ENCODE data around the gene MAPK14.

GRCh38 chr6:36154286-36154685 lies 126.7 kb downstream of the MAPK14 start:
- TF ChIP-seq EP300 (IDR thresholded peaks at IDR 0.05) (no peak), POLR2AphosphoS5 (IDR thresholded peaks at IDR 0.05) (no peak)
